LNCAP (cell line): ENCODE measurements around the gene C11orf71.

Experiments
- TF ChIP-seq, protein P1 (sequence below): fragments of 450-650 bp; IDR thresholded peaks from 2 replicates; pipeline ENCODE4 v1.5.1; 2017; ENCODE audit warnings: mild to moderate bottlenecking

C11orf71 gene

DNA sequence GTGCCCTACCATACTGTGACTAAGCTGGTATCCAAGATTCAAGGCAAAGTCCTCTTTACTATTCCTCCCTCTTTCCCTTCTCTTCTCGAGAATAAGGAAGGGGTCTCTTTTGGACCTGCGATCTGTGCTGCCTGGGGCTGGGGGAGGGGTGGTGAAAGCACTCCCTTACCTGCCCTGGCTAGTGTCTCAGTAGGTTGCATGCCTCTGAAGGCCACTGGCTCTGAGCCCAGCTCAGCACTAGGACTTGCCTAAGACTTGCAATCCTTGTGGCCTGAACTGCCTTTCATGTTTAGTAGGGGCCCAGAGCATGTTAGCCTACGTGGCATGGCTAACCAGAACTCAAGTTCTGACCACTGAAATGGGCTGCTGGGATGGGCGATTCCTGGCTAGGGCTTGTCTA lies 26.0 kb upstream of the C11orf71 start:
- TF ChIP-seq, protein P1, sequence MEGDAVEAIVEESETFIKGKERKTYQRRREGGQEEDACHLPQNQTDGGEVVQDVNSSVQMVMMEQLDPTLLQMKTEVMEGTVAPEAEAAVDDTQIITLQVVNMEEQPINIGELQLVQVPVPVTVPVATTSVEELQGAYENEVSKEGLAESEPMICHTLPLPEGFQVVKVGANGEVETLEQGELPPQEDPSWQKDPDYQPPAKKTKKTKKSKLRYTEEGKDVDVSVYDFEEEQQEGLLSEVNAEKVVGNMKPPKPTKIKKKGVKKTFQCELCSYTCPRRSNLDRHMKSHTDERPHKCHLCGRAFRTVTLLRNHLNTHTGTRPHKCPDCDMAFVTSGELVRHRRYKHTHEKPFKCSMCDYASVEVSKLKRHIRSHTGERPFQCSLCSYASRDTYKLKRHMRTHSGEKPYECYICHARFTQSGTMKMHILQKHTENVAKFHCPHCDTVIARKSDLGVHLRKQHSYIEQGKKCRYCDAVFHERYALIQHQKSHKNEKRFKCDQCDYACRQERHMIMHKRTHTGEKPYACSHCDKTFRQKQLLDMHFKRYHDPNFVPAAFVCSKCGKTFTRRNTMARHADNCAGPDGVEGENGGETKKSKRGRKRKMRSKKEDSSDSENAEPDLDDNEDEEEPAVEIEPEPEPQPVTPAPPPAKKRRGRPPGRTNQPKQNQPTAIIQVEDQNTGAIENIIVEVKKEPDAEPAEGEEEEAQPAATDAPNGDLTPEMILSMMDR, result no peak

DNA sequence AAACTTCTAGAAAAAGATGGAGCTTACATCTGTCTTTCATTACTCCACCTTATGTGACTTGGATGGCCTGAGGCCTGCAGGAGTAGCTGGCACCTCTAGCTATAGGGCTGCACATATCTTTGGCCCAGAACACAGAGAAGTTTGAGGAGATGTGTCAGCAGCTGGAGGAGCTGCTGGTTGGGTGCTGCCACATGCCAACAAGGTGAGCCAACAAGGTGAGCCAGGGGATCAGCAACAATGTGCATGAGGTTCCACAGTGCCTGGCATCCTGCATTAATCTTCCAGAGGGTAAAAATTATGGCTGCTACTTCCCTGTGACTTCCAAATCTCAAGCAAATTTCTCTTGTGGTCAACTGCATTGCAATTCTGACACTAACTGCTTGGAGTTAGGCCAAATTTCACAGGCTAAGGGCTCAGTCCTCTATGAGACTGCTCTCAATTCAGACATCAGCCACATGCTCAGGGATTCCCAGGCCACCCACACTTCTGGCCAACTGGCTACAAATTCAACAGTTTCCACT lies 16.2 kb upstream of the C11orf71 start:
- TF ChIP-seq, protein P1, result no peak

DNA sequence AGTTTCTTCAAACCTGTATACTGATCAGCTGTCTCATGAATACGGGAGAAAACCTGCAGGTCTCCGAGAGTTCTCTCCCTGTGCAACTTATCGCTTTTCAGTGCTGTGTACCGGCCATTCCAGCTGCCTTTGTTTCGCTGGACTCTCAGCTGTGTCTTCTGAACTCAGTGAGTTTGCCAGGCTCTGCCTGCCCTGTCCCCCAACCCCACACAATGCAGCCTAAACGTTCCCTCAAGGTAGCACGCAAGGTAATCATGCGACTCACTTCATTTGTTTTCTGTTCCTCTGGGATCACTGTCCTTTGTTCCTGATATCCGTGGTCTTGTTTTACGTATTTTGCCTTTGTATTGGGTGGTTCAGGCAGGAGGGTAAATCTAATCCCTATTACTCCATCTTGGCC lies 13.6 kb upstream of the C11orf71 start:
- TF ChIP-seq, protein P1, result no peak

DNA sequence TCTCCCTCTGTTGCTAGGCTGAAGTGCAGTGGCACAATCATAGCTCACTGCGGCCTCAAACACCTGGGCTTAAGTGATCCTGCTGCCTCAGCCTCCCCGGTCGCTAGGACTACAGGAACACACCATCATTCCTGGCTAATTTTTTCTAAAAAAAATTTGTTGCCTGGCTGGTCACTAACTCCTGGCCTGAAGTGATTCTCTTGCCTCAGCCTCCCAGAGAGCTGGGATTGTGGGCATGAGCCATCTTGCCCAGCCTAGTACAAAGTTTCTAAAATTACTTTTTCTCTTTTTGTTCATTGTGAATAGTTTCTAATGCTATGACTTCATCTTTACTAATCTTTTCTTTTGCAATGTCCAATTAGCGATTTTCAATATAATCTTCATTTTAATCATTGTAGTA lies 12.6 kb upstream of the C11orf71 start:
- TF ChIP-seq, protein P1, result no peak

DNA sequence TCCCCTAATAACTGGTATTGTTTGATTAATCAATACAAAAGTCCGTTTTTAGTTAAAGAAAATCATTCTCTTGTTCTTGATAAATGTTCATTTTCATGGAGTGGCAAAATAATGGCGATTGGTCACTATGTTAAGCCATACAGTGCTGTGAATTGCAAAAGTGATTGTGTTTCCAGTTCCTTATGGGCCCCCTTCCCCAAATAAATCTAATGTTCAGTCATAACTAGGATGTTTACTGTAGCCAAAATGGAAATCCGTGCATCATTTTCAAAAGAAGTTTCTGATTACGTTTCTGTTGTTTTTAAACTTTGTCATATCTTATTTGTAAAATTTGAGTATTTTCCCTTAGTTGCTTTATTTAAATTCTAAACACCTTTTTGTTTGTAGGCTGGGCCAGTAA lies 1.0 kb upstream of the C11orf71 start:
- TF ChIP-seq, protein P1, result no peak

DNA sequence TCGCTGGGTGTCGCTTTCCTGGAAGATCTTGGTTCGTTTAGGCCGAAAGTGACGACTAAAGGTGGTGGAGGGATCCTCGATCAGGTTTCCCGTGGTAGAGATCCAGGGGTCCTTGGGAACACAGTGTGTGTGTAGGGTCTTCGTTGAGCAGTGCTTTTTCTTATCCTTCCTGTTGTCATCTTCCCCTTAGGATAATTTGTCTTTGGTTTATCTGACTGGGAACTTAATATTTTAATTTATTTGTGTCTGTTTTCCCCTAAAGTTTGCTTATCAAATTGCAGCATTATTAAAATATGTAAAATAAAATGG lies 558 bp upstream of the C11orf71 start:
- TF ChIP-seq, protein P1, result no peak

DNA sequence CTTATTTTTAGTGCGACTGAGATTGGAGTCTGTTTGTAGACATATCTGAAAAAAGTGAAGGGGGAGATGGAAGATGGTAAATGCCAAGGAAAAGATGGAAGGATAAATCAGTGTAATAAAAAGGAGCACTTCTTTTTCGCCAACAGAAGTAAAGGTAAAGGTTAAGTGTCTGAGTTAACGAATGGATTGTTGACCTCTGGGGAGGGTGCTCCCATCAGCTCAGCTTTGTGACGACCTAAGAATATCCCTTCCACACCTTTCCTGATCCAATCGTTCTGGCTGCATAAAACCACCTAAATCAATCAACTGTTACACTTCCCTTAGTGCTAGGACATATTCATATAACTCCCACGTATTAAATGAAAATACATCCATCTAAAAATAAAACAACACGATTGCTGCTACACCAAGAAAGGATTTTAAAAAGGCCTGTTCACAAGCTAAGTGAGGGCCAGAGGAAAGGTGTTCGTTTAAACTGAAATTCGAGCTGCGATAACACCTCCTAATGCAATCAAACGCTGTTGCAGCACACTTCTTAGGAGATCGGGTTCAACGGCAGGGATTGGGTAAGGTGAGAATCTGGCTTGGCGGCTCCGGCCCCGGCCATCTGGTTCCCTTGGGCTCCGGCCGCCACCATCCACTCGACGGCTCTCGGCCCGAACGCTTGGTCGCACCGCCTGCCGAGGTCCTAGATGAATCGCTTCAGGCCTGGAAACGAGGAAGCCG lies 658 bp downstream of the C11orf71 start:
- TF ChIP-seq, protein P1, result no peak
